Loucy (cell line): ENCODE data around the gene FOXR1.

Experiments used
- EZH2phosphoT487 ChIP-seq: fragments of 200-600 bp; IDR thresholded peaks from 2 replicates; pipeline ENCODE4 v1.6.1; 2018; ENCODE audit warnings: antibody characterized with exemption, mild to moderate bottlenecking, moderate library complexity, borderline replicate concordance
- TF ChIP-seq, protein P1 (sequence below): fragments of 200-600 bp; sonication (generic); conservative IDR thresholded peaks from 2 replicates; pipeline ENCODE4 v1.5.1; 2014; ENCODE audit warnings: mild to moderate bottlenecking, antibody characterized with exemption, low read length

DNA sequence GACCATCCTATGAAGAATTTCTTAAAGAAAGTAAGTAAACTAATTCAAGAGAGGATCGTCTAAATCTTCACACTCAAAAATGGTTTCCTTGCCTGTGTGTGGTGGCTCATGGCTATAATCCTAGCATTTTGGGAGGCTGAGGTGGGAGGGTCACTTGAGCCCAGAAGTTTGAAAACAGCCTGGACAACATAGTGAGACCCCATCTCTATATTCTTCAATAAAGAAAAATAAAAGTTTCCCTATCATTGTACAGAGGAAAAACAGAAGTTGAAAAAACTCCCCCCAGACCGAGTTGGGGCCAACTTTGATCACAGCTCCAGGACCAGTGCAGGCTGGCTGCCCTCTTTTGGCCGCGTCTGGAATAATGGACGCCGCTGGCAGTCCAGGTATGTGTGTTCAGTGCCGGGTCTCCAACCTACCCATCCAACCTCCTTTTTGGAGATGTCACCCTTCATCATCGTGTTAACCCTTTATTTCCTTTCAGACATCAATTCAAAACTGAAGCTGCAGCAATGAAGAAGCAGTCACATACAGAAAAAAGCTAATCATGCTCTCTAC, 43.6 kb downstream of the FOXR1 start:
- TF ChIP-seq, protein P1, sequence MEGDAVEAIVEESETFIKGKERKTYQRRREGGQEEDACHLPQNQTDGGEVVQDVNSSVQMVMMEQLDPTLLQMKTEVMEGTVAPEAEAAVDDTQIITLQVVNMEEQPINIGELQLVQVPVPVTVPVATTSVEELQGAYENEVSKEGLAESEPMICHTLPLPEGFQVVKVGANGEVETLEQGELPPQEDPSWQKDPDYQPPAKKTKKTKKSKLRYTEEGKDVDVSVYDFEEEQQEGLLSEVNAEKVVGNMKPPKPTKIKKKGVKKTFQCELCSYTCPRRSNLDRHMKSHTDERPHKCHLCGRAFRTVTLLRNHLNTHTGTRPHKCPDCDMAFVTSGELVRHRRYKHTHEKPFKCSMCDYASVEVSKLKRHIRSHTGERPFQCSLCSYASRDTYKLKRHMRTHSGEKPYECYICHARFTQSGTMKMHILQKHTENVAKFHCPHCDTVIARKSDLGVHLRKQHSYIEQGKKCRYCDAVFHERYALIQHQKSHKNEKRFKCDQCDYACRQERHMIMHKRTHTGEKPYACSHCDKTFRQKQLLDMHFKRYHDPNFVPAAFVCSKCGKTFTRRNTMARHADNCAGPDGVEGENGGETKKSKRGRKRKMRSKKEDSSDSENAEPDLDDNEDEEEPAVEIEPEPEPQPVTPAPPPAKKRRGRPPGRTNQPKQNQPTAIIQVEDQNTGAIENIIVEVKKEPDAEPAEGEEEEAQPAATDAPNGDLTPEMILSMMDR, result peak; percentile 38
- TF ChIP-seq EZH2phosphoT487, result no peak
